MM.1S (cell line): Measurements from ENCODE around the gene RTL9.

Experiments used
- EZH2 ChIP-seq: fragments of 300-600 bp; sonication (generic); optimal IDR thresholded peaks from 2 replicates; pipeline ENCODE3; 2017; ENCODE audit warnings: low read depth, mild to moderate bottlenecking, antibody characterized with exemption, low read length, mixed read lengths
- EZH2phosphoT487 ChIP-seq: fragments of 300-600 bp; sonication (generic); IDR thresholded peaks from 2 replicates; pipeline ENCODE4 v1.6.1; 2018; ENCODE audit warnings: antibody characterized with exemption, low read length
- TF ChIP-seq, protein P1 (sequence below): fragments of 300-600 bp; sonication (generic); IDR thresholded peaks from 2 replicates; pipeline ENCODE4 v1.5.1; 2016; ENCODE audit warnings: antibody characterized with exemption, low read length, mixed read lengths

GRCh38 chrX:110407910-110408545 is 49.4 kb downstream of the RTL9 start:
- TF ChIP-seq, protein P1, sequence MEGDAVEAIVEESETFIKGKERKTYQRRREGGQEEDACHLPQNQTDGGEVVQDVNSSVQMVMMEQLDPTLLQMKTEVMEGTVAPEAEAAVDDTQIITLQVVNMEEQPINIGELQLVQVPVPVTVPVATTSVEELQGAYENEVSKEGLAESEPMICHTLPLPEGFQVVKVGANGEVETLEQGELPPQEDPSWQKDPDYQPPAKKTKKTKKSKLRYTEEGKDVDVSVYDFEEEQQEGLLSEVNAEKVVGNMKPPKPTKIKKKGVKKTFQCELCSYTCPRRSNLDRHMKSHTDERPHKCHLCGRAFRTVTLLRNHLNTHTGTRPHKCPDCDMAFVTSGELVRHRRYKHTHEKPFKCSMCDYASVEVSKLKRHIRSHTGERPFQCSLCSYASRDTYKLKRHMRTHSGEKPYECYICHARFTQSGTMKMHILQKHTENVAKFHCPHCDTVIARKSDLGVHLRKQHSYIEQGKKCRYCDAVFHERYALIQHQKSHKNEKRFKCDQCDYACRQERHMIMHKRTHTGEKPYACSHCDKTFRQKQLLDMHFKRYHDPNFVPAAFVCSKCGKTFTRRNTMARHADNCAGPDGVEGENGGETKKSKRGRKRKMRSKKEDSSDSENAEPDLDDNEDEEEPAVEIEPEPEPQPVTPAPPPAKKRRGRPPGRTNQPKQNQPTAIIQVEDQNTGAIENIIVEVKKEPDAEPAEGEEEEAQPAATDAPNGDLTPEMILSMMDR = peak; percentile 77
- TF ChIP-seq EZH2phosphoT487 (no peak), EZH2 (no peak)
